SJSA1 (cell line): Measurements from ENCODE around the gene HAUS3. TPM values are rescaled to one million over a fixed set of nuclear protein-coding genes. Genes with fewer than 3 reads are reported as not detected.

ENCODE experiments used
- DNase-seq, 2 experiments: peaks; one replicate each; pipeline ENCODE4 v3.0.0-alpha.2; 2015 to 2020; ENCODE audit warnings: low spot score in 2 of 2, low read depth in 1 of 2
- H3K27ac ChIP-seq: fragments of 250-450 bp; sonication (Bioruptor Pico); 2 replicates; pipeline ENCODE4 v1.5.1; 2020; ENCODE audit warnings: mild to moderate bottlenecking, moderate library complexity
- H3K27me3 ChIP-seq: fragments of 250-450 bp; sonication (Bioruptor Pico); replicated peaks from 2 replicates; pipeline ENCODE4 v1.5.1; 2020; ENCODE audit warnings: mild to moderate bottlenecking, moderate library complexity
- H3K36me3 ChIP-seq: fragments of 250-450 bp; sonication (Bioruptor Pico); 2 replicates; pipeline ENCODE4 v1.5.1; 2020; ENCODE audit warnings: mild to moderate bottlenecking
- H3K4me1 ChIP-seq: fragments of 250-450 bp; sonication (Bioruptor Pico); replicated peaks from 2 replicates; pipeline ENCODE4 v1.6.1; 2021; ENCODE audit warnings: mild to moderate bottlenecking
- H3K4me3 ChIP-seq: fragments of 250-450 bp; sonication (Bioruptor Pico); 2 replicates; pipeline ENCODE4 v1.5.1; 2020; ENCODE audit warnings: mild to moderate bottlenecking
- H3K9me3 ChIP-seq: fragments of 250-450 bp; sonication (Bioruptor Pico); replicated peaks from 2 replicates; pipeline ENCODE4 v1.5.1; 2020; ENCODE audit warnings: mild to moderate bottlenecking
- total RNA-seq: library from RNA; depleted of rRNA; stranded (reverse); fragments of >200 nt; shearing (Covaris generic); gene quantifications from 2 replicates; pipeline ENCODE4 v1.2.3, GENCODE V29; 2014

Gene HAUS3
- total RNA-seq, 1 experiment from 2014 or later, result 10.0 TPM

- Histone ChIP-seq H3K36me3 (no peaks in the 10 kb centered on the region), H3K4me1 (no peaks in the 10 kb centered on the region), H3K27ac (no peak overlapping the region), H3K9me3 (no peaks in the 10 kb centered on the region), H3K27me3 (no peaks in the 10 kb centered on the region), H3K4me3 (no peak overlapping the region)
- DNase-seq, result peak in 1 of 2 experiments; percentile 19
Observed at GRCh38 chr4:2255501-2256155, 13.7 kb upstream of the HAUS3 start.

DNA sequence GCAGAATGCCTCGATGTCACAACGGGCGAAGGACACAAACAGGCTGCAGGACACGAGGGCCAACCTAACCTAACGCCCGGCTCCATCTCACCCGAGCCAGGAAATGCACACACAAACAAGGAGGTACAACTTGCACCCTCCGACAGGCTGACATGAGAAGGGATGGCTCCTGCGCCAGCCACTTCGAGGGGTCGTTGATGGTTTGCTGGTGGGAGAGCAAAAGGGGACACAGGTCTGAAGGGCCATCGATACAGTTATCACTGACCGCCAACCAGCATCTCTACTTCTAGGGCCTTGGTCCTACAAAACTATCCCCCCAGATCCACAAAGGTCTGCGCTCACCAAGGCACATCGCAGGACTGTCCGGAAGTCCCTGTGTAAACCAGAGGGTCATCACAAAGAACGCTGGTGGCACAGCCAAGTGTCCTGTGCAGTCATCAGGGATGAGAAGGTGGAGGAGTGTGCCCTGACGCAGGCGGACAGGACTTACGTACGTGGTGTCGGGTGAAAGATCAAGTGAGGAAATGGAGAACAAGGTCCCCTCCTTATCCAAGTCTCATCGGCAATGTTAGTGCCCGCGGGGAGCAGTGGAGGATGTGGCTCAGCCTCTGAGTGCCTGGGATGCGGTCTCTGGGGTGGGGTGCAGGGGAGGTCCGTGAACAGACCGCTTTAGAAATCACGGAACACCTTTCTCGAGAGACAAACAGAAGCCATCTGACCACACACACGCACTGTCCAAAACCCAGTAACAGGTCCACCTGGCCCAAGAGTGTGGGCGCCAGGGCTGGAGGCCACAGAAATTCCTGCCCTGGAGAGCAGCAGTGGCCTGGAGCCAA lies 13.0 kb upstream of the HAUS3 start:
- no peak for DNase-seq
- H3K36me3 ChIP-seq, result no peaks in the 10 kb centered on the region
- no peaks in the 10 kb centered on the region for H3K27me3 ChIP-seq

DNA sequence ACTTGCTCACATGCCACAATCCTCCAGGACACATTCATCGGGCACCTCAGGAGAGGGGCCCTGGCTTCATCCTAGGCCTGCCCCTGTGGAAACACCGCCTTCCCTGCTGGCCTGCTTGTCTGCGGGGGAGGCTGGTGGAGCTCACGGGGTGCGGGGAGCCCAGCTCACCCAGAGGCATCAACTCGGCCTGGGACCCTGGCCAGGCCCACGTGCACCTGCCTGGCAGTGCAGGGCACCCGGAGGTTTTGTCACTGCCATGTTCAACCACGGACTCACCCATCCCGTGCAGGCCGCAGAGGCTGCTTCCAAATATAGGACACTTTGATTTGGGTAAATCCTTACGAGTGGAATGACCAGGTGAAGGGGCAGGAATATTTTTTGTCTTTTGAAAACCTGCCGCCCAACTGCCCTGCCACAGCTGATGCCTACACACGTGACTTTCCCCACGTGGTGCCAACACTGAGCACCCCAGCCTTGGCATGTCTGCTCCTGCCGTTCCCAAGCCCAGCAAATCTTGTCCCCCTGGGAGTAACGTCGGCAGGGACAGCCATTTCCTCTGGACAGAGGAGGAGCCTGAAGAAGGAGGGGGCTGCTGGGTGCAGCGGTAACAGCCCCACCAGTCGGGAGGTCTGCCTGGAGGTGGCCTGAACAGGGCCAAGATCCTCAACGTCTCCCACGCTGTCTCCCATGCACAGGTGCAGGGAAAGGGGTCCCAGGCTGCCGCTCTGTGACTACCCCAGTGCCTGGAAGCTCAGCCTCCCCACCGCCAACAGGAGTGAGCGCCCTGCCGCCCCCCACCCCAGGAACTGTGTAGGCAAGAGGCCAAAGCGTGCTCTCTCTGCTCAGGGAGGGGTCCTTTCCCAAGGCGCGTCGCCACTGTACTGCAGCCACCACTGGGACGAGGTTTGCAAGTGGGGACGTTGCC lies 11.5 kb upstream of the HAUS3 start:
- DNase-seq, result peak in 1 of 2 experiments; percentile 28
- H3K27ac ChIP-seq, result no peak overlapping the region
- H3K4me1 ChIP-seq, result no peaks in the 10 kb centered on the region
- H3K36me3 ChIP-seq, result no peaks in the 10 kb centered on the region
- no peaks in the 10 kb centered on the region for H3K27me3 ChIP-seq
- no peaks in the 10 kb centered on the region for H3K9me3 ChIP-seq
- no peak overlapping the region for H3K4me3 ChIP-seq

More for the DNA sequence above, 13.0 kb upstream of the HAUS3 start:
- Histone ChIP-seq H3K9me3 (no peaks in the 10 kb centered on the region), H3K27ac (no peak overlapping the region), H3K4me3 (no peak overlapping the region), H3K4me1 (no peaks in the 10 kb centered on the region)

DNA sequence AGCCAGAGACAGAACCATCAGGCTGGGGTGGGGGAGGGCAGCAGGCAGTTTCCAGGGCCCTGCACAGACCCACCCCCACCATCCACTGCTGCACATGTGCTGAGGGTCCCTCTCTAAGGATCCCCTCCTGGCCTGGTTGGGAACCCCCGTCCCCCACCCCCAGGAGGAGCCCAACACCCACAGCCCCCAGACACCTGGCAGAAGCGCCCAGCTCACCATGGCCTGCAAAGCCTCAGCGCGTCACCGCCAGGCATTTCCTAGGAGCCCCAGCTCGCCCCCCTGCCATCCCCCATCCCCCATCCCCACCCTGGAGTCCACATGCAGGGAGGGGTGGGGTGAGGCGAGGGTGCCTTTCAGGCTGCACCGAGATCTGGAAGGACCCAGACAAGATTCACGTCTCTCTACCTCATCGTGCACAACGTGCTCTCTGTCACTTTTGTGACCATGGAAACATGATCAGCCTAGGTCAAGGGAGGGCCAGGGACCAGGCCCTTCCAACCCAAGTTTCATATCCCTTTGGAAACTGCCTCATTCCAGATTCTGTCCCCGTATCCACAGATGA lies 10.7 kb upstream of the HAUS3 start:
- no peak for DNase-seq
- no peak overlapping the region for H3K4me3 ChIP-seq
- no peak overlapping the region for H3K27ac ChIP-seq
- H3K9me3 ChIP-seq, result no peaks in the 10 kb centered on the region
- no peaks in the 10 kb centered on the region for H3K27me3 ChIP-seq
- no peaks in the 10 kb centered on the region for H3K4me1 ChIP-seq
- H3K36me3 ChIP-seq, result no peaks in the 10 kb centered on the region

DNA sequence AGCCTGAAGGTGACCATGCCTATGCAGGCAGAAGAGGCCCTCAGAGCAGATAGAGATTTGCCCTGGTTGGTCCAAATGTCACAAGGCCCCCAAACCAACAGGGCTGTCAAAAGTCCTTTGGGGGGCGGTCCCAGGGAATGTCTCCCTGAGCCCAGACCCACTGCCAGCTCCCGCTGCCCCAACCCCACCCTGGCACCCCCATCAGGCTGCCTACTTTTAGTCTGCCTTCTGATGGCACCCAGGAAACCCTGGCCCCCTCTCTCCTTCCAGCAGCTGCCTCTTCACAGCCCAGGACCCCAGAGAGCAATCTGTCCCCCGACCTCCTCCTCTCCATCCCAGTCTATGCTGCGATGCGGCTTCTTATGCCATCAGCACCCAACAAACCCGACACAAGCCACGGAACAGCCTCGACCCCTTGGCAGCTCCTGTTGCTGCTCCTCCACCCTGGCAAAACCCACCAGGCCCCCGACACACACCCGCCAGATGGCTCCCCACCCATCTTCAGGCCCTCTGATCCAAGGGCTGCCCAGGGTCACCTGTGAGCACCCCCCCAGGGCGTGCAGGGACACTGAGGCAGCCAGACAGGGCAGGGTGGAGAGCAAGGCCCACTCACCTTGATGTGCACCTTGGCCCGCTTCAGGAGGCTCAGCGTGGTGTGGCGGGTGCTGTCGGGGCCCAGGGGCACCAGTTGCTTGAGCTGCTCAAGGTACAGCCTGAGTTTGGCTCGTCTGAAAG lies 10.0 kb upstream of the HAUS3 start:
- DNase-seq, result no peak
- no peak overlapping the region for H3K4me3 ChIP-seq
- no peaks in the 10 kb centered on the region for H3K4me1 ChIP-seq
- no peak overlapping the region for H3K27ac ChIP-seq
- H3K36me3 ChIP-seq, result no peaks in the 10 kb centered on the region
- H3K27me3 ChIP-seq, result no peaks in the 10 kb centered on the region
- no peaks in the 10 kb centered on the region for H3K9me3 ChIP-seq

DNA sequence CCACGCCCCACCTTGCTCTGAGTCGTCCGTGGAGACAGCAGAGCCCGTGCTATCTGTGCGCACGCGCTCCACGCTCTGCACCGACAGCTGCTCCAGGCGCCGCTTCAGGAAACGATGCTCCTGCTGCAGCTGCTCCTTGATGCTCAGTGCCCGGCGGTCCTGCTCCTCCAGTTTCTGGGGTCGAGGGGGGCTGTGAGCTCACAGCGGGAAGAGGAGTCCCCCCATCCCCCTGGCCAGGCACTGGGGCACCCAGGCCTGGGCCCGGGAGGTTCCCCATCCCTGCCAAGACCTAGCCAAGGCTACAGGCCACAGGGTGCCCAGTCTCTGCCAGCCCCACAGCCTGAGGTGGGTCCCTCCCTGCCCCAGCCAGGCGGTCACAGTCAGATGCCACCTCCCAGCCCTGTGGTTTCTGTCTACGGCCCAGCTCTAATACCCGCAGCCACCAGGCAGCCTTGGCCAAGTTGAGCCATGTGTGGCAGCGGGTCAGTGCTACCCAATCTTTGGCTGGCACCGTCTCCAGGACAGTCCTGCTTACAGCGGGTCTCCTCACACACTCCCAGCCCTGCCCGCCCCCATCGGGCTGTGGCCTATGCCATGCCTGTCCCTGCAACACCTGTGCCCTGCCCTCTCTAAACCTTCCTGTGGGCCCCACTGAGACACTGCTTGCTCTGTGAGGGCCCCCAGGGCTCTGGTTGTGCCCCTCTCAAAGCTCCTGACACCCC lies 9.3 kb upstream of the HAUS3 start:
- H3K27me3 ChIP-seq, result no peaks in the 10 kb centered on the region
- no peak for DNase-seq
- no peaks in the 10 kb centered on the region for H3K9me3 ChIP-seq
- H3K4me1 ChIP-seq, result no peaks in the 10 kb centered on the region
- H3K27ac ChIP-seq, result no peak overlapping the region
- H3K36me3 ChIP-seq, result no peaks in the 10 kb centered on the region
- no peak overlapping the region for H3K4me3 ChIP-seq

DNA sequence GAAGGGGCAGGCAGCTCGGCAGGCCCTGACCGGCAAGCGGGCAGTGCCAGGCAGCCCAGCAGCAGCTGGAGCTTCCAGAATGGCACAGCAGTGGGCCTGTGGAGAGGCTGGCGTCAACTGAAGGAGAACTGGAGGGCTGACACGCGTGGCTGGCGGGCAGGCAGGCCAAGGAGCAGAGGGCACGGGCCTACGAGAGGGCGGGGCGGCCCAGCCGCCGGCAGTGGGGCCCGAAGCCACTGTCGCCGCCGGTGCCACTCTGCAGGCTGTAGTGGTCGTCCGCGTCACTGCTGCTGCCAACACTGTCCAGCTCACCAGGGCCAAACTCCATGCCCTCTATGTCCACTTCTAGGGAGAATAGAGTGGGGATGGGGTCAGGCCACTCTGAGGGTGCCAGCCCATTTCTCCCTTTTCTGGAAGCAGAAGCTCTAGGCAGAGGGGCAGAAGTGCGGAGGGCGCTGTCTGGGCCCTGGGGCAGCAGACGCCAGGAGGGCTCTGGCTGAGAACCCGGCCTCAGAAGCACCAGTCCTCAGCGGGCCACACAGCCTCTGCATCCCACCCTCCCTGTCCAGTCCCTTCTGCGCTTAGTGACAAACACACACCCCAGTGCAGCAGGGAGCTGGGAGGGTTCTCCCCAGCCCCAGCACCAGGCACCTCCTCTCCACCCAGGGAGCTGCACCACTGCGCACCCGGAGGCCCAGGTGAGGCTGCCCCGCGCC lies 8.6 kb upstream of the HAUS3 start:
- no peak for DNase-seq
- Histone ChIP-seq H3K4me3 (no peak overlapping the region), H3K36me3 (no peaks in the 10 kb centered on the region), H3K27me3 (no peaks in the 10 kb centered on the region), H3K27ac (no peak overlapping the region), H3K9me3 (no peaks in the 10 kb centered on the region), H3K4me1 (no peaks in the 10 kb centered on the region)

- DNase-seq, result no peak
- no peak overlapping the region for H3K4me3 ChIP-seq
- H3K36me3 ChIP-seq, result no peaks in the 10 kb centered on the region
- no peak overlapping the region for H3K27ac ChIP-seq
- H3K4me1 ChIP-seq, result no peaks in the 10 kb centered on the region
- H3K27me3 ChIP-seq, result no peaks in the 10 kb centered on the region
- H3K9me3 ChIP-seq, result no peaks in the 10 kb centered on the region
Observed at GRCh38 chr4:2249526-2250356, 7.8 kb upstream of the HAUS3 start.

- no peaks in the 10 kb centered on the region for H3K27me3 ChIP-seq
- H3K36me3 ChIP-seq, result no peaks in the 10 kb centered on the region
- peak in 1 of 2 experiments; percentile 24 for DNase-seq
- H3K4me1 ChIP-seq, result no peaks in the 10 kb centered on the region
- H3K27ac ChIP-seq, result no peak overlapping the region
- no peaks in the 10 kb centered on the region for H3K9me3 ChIP-seq
- H3K4me3 ChIP-seq, result no peak overlapping the region
Observed at GRCh38 chr4:2248821-2249261, 6.9 kb upstream of the HAUS3 start.

DNA sequence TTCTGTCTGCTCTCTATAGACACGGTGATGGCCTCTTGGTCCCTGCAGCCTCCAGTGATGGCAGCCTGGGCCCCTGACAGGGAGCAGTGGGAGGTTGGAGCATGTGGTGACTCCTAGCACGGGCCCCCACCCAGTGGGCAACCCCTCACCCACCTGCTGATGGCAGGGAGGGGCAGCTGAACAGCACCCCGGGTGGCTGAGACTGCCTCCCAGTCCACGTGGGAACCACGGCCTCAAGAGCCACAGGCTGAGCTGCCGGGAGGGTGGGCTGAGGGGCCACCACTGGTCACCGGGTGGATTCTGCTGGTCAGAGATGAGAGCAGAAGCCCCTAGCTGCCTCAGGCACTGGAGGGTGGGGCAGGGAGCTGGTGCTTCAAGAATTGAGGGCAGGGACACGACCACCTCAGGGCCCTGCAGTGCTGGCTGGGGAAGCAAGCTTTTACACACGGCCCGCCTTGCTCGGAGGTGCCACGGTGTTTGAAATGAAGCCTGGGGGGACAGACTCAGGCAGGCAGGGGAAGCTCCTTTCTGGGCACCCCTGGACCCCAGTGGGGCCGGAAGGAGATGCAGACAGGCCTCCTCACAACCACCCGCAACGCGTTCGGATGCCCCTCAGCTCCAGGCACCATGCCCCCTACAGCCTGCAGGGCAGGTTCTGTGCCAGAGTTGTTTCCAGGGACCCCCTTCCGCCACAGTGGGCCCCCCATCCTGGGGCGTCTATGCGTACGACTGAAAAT lies 6.3 kb upstream of the HAUS3 start:
- H3K27ac ChIP-seq, result no peak overlapping the region
- no peaks in the 10 kb centered on the region for H3K9me3 ChIP-seq
- H3K27me3 ChIP-seq, result no peaks in the 10 kb centered on the region
- no peaks in the 10 kb centered on the region for H3K4me1 ChIP-seq
- peak in 1 of 2 experiments; percentile 22 for DNase-seq
- no peaks in the 10 kb centered on the region for H3K36me3 ChIP-seq
- H3K4me3 ChIP-seq, result no peak overlapping the region
